GM18868 (cell line): ENCODE data around the gene CERS1.

Experiments used
- ATAC-seq: cut with Tn5 transposase; IDR thresholded peaks from one replicate; pipeline ENCODE4 v1.9.1; 2021; ENCODE audit warnings: mild to moderate bottlenecking, moderate library complexity; ENCODE audit not compliant: unreplicated experiment

The CERS1 gene

GRCh38 chr19:18843960-18844359 lies 52.0 kb downstream of the CERS1 start:
- no peak for ATAC-seq

GRCh38 chr19:18842166-18842565 lies 53.8 kb downstream of the CERS1 start:
- ATAC-seq, result no peak

- ATAC-seq, result no peak
Measured at GRCh38 chr19:18841400-18841799, 54.6 kb downstream of the CERS1 start.

- no peak for ATAC-seq
Measured at GRCh38 chr19:18840288-18841267, 55.4 kb downstream of the CERS1 start.

- ATAC-seq, result no peak
Measured at GRCh38 chr19:18839465-18840287, 56.3 kb downstream of the CERS1 start.

GRCh38 chr19:18834644-18834984 lies 61.3 kb downstream of the CERS1 start:
- no peak for ATAC-seq

GRCh38 chr19:18833849-18834643 lies 61.9 kb downstream of the CERS1 start:
- no peak for ATAC-seq

GRCh38 chr19:18833141-18833476 lies 62.8 kb downstream of the CERS1 start:
- no peak for ATAC-seq

- ATAC-seq, result peak; percentile 29
Measured at GRCh38 chr19:18832306-18833140, 63.4 kb downstream of the CERS1 start.

GRCh38 chr19:18831524-18832305 lies 64.2 kb downstream of the CERS1 start, which contains the start of gene UPF1:
UPF1 (plus strand) TSS chr19:18831959; CDS start chr19:18832210, 251 bp downstream.
- ATAC-seq, result peak; percentile 77

- no peak for ATAC-seq
Measured at GRCh38 chr19:18830488-18830887, 65.5 kb downstream of the CERS1 start.

GRCh38 chr19:18828786-18829185 lies 67.2 kb downstream of the CERS1 start:
- no peak for ATAC-seq
